Brain microvascular endothelial cell (primary cell): ENCODE results near the gene TBC1D20.
"Not testable (repeated sequence)": the region's sequence is repeated elsewhere in the genome, so short reads cannot be mapped to it uniquely, and the experiment has no call there.

ENCODE experiments used
- DNase-seq: peaks from one replicate; pipeline ENCODE4 v3.0.0-alpha.2; 2020
- H3K27ac ChIP-seq: fragments of 250-450 bp; sonication (Bioruptor Pico); 2 replicates; pipeline ENCODE4 v1.5.1; 2020; ENCODE audit warnings: mild to moderate bottlenecking, moderate library complexity
- H3K27me3 ChIP-seq: fragments of 250-450 bp; sonication (Bioruptor Pico); replicated peaks from 2 replicates; pipeline ENCODE4 v1.5.1; 2020; ENCODE audit warnings: mild to moderate bottlenecking
- H3K36me3 ChIP-seq: fragments of 250-450 bp; sonication (Bioruptor Pico); replicated peaks from 2 replicates; pipeline ENCODE4 v1.5.1; 2020; ENCODE audit warnings: mild to moderate bottlenecking
- H3K4me3 ChIP-seq: 2 replicates; pipeline ENCODE4 v1.5.1; 2011; ENCODE audit warnings: low read depth, mild to moderate bottlenecking, control low read depth, low read length, moderate library complexity
- CTCF ChIP-seq: IDR thresholded peaks from 2 replicates; pipeline ENCODE4 v1.5.1; 2011; ENCODE audit warnings: low read depth, mild to moderate bottlenecking, moderate library complexity, low read length, control low read depth, inconsistent platforms; ENCODE audit errors: missing control alignments
- in situ Hi-C: cut with HindIII; loops from 2 replicates; pipeline ENCODE4 v1.10.0; 2017; ENCODE audit warnings: low sequenced_read_pairs, low pct_ligation_motif_present

TBC1D20 gene

GRCh38 chr20:460180-460579 is 2.2 kb downstream of the TBC1D20 start:
- no peak for DNase-seq
- TF ChIP-seq CTCF: no peak
- Histone ChIP-seq H3K27me3 (no peaks in the 10 kb centered on the region), H3K36me3 (no peaks in the 10 kb centered on the region), H3K4me3 (no peak overlapping the region), H3K27ac (no peak overlapping the region)
- in situ Hi-C loops: no loop called here

- no peaks in the 10 kb centered on the region for H3K27me3 ChIP-seq
- no peak for TF ChIP-seq CTCF
Measured at GRCh38 chr20:458776-459175, 3.6 kb downstream of the TBC1D20 start.

GRCh38 chr20:454951-455350 is 7.4 kb downstream of the TBC1D20 start:
- no peak for TF ChIP-seq CTCF
- in situ Hi-C loops: no loop called here

More at GRCh38 chr20:458776-459175, 3.6 kb downstream of the TBC1D20 start:
- no peak for DNase-seq
- H3K36me3 ChIP-seq: no peaks in the 10 kb centered on the region
- in situ Hi-C loops: no loop called here
- H3K27ac ChIP-seq: no peak overlapping the region
- no peak overlapping the region for H3K4me3 ChIP-seq

GRCh38 chr20:452021-452420 is 10.3 kb downstream of the TBC1D20 start:
- DNase-seq, H3K27ac ChIP-seq, H3K4me3 ChIP-seq, H3K27me3 ChIP-seq, H3K36me3 ChIP-seq, in situ Hi-C loops: not testable (repeated sequence)

More at GRCh38 chr20:454951-455350, 7.4 kb downstream of the TBC1D20 start:
- H3K27ac ChIP-seq: no peak overlapping the region
- H3K27me3 ChIP-seq: no peaks in the 10 kb centered on the region
- no peak for DNase-seq
- no peak overlapping the region for H3K4me3 ChIP-seq
- H3K36me3 ChIP-seq: no peaks in the 10 kb centered on the region

GRCh38 chr20:445514-446336 is 16.6 kb downstream of the TBC1D20 start:
- no peaks in the 10 kb centered on the region for H3K27me3 ChIP-seq
- no peak for TF ChIP-seq CTCF
- peaks cover 37% of the 10 kb centered on the region for H3K36me3 ChIP-seq
- H3K27ac ChIP-seq: no peak overlapping the region
- in situ Hi-C loops: no loop called here
- H3K4me3 ChIP-seq: no peak overlapping the region
- DNase-seq: no peak

GRCh38 chr20:444862-445426 is 17.4 kb downstream of the TBC1D20 start:
- DNase-seq: peak; percentile 10
- in situ Hi-C loops: no loop called here
- no peaks in the 10 kb centered on the region for H3K27me3 ChIP-seq
- no peak for TF ChIP-seq CTCF
- H3K27ac ChIP-seq: no peak overlapping the region
- peaks cover 45% of the 10 kb centered on the region for H3K36me3 ChIP-seq
- H3K4me3 ChIP-seq: no peak overlapping the region
